Immature natural killer cell (primary cell): Measurements from ENCODE around the gene MC2R. TPM values are rescaled to one million over a fixed set of nuclear protein-coding genes. Genes with fewer than 3 reads are reported as not detected.
"Not testable (repeated sequence)": the region's sequence is repeated elsewhere in the genome, so short reads cannot be mapped to it uniquely, and the experiment has no call there.

Source experiments
- DNase-seq, 3 donors: peaks; one replicate each; pipeline ENCODE4 v3.0.0; 2022; ENCODE audit warnings: mixed read lengths in 1 of 3
- H3K27ac Mint-ChIP-seq, 6 donors: one replicate each; pipeline ENCODE4 v1.8.0; 2020; ENCODE audit warnings: mixed read lengths in 6 of 6, mild to moderate bottlenecking in 5 of 6, inconsistent platforms in 4 of 6, moderate library complexity in 3 of 6
- H3K27me3 Mint-ChIP-seq, 3 donors: one replicate each; pipeline ENCODE4 v1.8.0; 2020 to 2021; ENCODE audit warnings: low read depth in 3 of 3, mild to moderate bottlenecking in 3 of 3, mixed read lengths in 3 of 3, moderate library complexity in 3 of 3, inconsistent platforms in 1 of 3
- H3K36me3 Mint-ChIP-seq, 3 donors: one replicate each; pipeline ENCODE4 v1.8.0; 2020; ENCODE audit warnings: mixed read lengths in 3 of 3, inconsistent platforms in 2 of 3, mild to moderate bottlenecking in 2 of 3
- H3K4me1 Mint-ChIP-seq, 2 donors: one replicate each; pipeline ENCODE4 v1.8.0; 2020; ENCODE audit warnings: inconsistent platforms in 2 of 2, mild to moderate bottlenecking in 2 of 2, mixed read lengths in 2 of 2, moderate library complexity in 1 of 2
- H3K4me3 Mint-ChIP-seq, 5 donors: one replicate each; pipeline ENCODE4 v1.8.0; 2020; ENCODE audit warnings: mild to moderate bottlenecking in 5 of 5, mixed read lengths in 5 of 5, inconsistent platforms in 3 of 5, moderate library complexity in 3 of 5
- H3K9me3 Mint-ChIP-seq, 6 donors: one replicate each; pipeline ENCODE4 v1.8.0; 2020; ENCODE audit warnings: mild to moderate bottlenecking in 6 of 6, mixed read lengths in 6 of 6, inconsistent platforms in 4 of 6, moderate library complexity in 3 of 6
- polyA plus RNA-seq, 3 donors: library from polyadenylated mRNA; unstranded; fragments of 300-500 nt; fragmentation: Illumina TruSeq; gene quantifications; one replicate each; pipeline ENCODE4 v1.2.3, GENCODE V29; 2021

Gene MC2R
- polyA plus RNA-seq, 3 donors from 2014 or later, result not detected

DNA sequence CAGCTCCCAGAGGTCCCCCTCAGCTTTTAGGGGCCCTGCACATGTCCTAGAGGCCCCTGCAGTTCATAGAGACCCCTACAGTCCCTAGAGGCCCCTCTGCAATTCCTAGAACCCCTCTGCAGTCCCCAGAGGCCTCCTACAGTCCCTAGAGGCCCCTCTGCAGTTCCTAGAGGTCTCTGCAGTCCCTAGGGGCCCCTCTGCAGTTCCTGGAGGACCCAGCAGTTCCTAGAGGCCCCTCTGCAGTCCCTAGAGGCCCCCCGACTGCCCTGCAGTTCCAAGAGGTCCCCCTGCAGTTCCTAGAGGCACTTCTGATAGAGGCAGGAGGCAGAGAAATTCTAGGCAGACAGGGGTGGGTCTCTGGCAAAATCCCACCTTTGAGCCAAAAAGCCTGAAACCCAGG lies 35.4 kb downstream of the MC2R start:
- Mint-ChIP-seq H3K4me3 (no peak overlapping the region), H3K4me1 (no peaks in the 10 kb centered on the region), H3K9me3 (no peaks in the 10 kb centered on the region), H3K27me3 (peaks cover 0 to 2% (median 0%) of the 10 kb centered on the region in 3 donors), H3K27ac (no peak overlapping the region), H3K36me3 (no peaks in the 10 kb centered on the region)
- no peak for DNase-seq

DNA sequence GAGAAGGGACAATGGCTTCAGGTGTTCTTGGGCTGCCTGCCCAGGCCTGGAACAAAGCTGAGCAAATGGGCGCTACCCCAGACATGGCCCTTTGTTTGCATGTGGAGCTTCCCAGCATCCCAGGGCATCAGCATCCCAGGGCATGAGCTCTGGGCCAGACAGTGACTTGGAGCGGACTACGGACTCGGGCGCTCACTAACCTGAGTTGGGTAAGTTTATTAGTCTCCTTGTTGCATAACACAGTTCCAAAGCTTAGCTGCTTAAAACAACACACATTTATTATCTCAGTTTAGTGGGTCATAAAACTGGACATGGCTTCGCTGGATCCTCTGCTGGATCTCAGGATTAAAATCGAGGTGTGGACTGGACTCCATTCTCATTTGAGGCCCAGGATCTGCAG lies 35.8 kb downstream of the MC2R start:
- no peak for DNase-seq
- Mint-ChIP-seq H3K9me3 (no peaks in the 10 kb centered on the region), H3K4me1 (no peaks in the 10 kb centered on the region), H3K27me3 (peaks cover 0 to 2% (median 0%) of the 10 kb centered on the region in 3 donors), H3K36me3 (no peaks in the 10 kb centered on the region), H3K4me3 (no peak overlapping the region), H3K27ac (no peak overlapping the region)

DNA sequence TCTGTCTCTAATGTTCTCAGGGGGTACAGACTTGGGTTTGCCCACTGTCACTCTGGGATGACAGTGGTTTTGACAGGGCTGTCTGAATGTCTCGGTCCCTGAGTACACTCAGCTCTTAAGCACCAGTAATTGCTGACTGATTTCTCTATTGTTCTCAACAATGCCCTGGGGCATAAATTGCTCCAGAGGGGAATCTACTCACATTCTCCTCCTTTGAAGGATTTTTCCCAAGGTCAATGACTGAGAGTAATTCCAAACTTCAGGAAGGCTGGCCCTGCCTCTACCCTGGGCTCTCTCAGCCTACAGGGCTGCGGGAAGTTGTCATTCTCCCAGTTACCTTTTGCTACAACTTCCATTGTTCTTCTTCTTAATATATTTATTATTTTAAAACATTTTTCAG lies 36.5 kb downstream of the MC2R start:
- Mint-ChIP-seq H3K27ac (no peak overlapping the region), H3K4me3 (no peak overlapping the region), H3K27me3 (peaks cover 0 to 2% (median 0%) of the 10 kb centered on the region in 3 donors), H3K9me3 (no peaks in the 10 kb centered on the region), H3K36me3 (no peaks in the 10 kb centered on the region), H3K4me1 (no peaks in the 10 kb centered on the region)
- DNase-seq, result no peak

- H3K27me3 Mint-ChIP-seq, result peaks cover 0 to 2% (median 0%) of the 10 kb centered on the region in 3 donors
- H3K9me3 Mint-ChIP-seq, result no peaks in the 10 kb centered on the region
- H3K27ac Mint-ChIP-seq, result no peak overlapping the region
- no peaks in the 10 kb centered on the region for H3K4me1 Mint-ChIP-seq
- H3K36me3 Mint-ChIP-seq, result no peaks in the 10 kb centered on the region
- no peak overlapping the region for H3K4me3 Mint-ChIP-seq
- no peak for DNase-seq
Observed at GRCh38 chr18:13877157-13877556, 38.2 kb downstream of the MC2R start.

DNA sequence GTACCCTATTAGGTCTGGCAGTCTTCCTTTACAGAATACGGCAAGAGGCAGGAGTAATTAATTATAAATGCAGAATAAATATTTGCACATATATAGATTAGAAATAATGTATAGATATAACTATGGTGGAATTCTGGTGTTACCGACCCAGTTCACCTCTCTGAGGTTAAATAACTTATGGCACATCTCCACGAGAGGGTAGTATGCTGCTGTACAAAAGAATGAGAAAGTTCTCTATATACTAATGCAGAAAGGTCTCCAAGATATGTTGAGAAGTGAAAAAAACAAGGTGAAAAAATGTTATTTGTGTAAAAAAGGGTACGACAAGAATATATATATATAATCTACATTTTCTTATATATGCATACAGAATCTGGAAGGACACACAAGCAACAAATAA lies 40.8 kb downstream of the MC2R start:
- no peak for DNase-seq
- no peaks in the 10 kb centered on the region for H3K4me1 Mint-ChIP-seq
- no peaks in the 10 kb centered on the region for H3K36me3 Mint-ChIP-seq
- no peak overlapping the region for H3K27ac Mint-ChIP-seq
- peaks cover 0 to 2% (median 0%) of the 10 kb centered on the region in 6 donors for H3K9me3 Mint-ChIP-seq
- peaks cover 0 to 3% (median 1%) of the 10 kb centered on the region in 3 donors for H3K27me3 Mint-ChIP-seq
- no peak overlapping the region for H3K4me3 Mint-ChIP-seq

- Mint-ChIP-seq H3K4me3 (no peak overlapping the region), H3K9me3 (peaks cover 0 to 2% (median 0%) of the 10 kb centered on the region in 6 donors), H3K27ac (no peak overlapping the region), H3K4me1 (no peaks in the 10 kb centered on the region), H3K36me3 (no peaks in the 10 kb centered on the region), H3K27me3 (peaks cover 0 to 7% (median 3%) of the 10 kb centered on the region in 3 donors)
- DNase-seq, result no peak
Observed at GRCh38 chr18:13872932-13873331, 42.4 kb downstream of the MC2R start.

- H3K4me1 Mint-ChIP-seq, result no peaks in the 10 kb centered on the region
- peaks cover 0 to 11% (median 3%) of the 10 kb centered on the region in 3 donors for H3K27me3 Mint-ChIP-seq
- H3K36me3 Mint-ChIP-seq, result no peaks in the 10 kb centered on the region
- no peak overlapping the region for H3K4me3 Mint-ChIP-seq
- H3K27ac Mint-ChIP-seq, result no peak overlapping the region
- H3K9me3 Mint-ChIP-seq, result peaks cover 0 to 2% (median 0%) of the 10 kb centered on the region in 6 donors
- DNase-seq, result no peak
Observed at GRCh38 chr18:13872373-13872772, 43.0 kb downstream of the MC2R start.

DNA sequence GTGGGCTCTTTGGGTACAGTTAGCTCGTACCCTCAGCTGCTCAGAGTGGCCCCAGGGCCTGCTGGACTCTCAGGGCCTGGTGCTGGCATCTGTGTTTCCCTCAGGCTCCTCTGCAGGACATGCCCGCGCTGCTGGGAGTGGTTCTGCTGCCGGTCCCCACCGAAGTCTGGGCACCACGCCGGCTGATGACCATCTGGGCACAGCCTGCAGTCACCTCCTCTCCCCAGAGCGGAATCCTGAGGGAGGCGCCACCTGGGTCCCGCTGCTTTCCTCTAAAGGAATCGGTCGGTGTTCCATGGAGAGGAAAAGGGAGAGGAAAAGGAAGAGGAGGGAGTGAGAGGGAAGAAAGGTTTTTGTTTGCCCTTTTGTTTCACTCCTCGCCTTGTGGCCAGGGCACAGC lies 43.6 kb downstream of the MC2R start:
- H3K36me3 Mint-ChIP-seq, result no peaks in the 10 kb centered on the region
- H3K27me3 Mint-ChIP-seq, result peaks cover 0 to 11% (median 5%) of the 10 kb centered on the region in 3 donors
- DNase-seq, result no peak
- no peak overlapping the region for H3K4me3 Mint-ChIP-seq
- peaks cover 0 to 4% (median 0%) of the 10 kb centered on the region in 6 donors for H3K9me3 Mint-ChIP-seq
- H3K4me1 Mint-ChIP-seq, result no peaks in the 10 kb centered on the region
- no peak overlapping the region for H3K27ac Mint-ChIP-seq

GRCh38 chr18:13868501-13869271 lies 46.6 kb downstream of the MC2R start:
- Mint-ChIP-seq H3K4me1 (no peaks in the 10 kb centered on the region), H3K9me3 (peaks cover 0 to 4% (median 0%) of the 10 kb centered on the region in 6 donors), H3K36me3 (no peaks in the 10 kb centered on the region), H3K27me3 (peaks cover 0 to 11% (median 9%) of the 10 kb centered on the region in 3 donors), H3K4me3 (no peak overlapping the region), H3K27ac (no peak overlapping the region)
- DNase-seq, result no peak

- H3K4me1 Mint-ChIP-seq, H3K36me3 Mint-ChIP-seq, H3K9me3 Mint-ChIP-seq, DNase-seq, H3K27ac Mint-ChIP-seq, H3K4me3 Mint-ChIP-seq: not testable (repeated sequence)
- peaks cover 4 to 11% (median 9%) of the 10 kb centered on the region in 3 donors for H3K27me3 Mint-ChIP-seq
Observed at GRCh38 chr18:13862898-13863297, 52.4 kb downstream of the MC2R start.

- Mint-ChIP-seq H3K36me3 (no peaks in the 10 kb centered on the region), H3K27ac (no peak overlapping the region), H3K4me1 (no peaks in the 10 kb centered on the region), H3K9me3 (peaks cover 0 to 21% (median 11%) of the 10 kb centered on the region in 6 donors), H3K4me3 (no peak overlapping the region), H3K27me3 (peaks cover 1 to 6% (median 3%) of the 10 kb centered on the region in 3 donors)
- no peak for DNase-seq
Observed at GRCh38 chr18:13849791-13850190, 65.5 kb downstream of the MC2R start.

- H3K9me3 Mint-ChIP-seq, result peaks cover 0 to 7% (median 0%) of the 10 kb centered on the region in 6 donors
- H3K27me3 Mint-ChIP-seq, result peaks cover 2 to 15% (median 5%) of the 10 kb centered on the region in 3 donors
- no peaks in the 10 kb centered on the region for H3K4me1 Mint-ChIP-seq
- no peaks in the 10 kb centered on the region for H3K36me3 Mint-ChIP-seq
- no peak overlapping the region for H3K4me3 Mint-ChIP-seq
- no peak for DNase-seq
- H3K27ac Mint-ChIP-seq, result no peak overlapping the region
Observed at GRCh38 chr18:13836559-13836958, 78.8 kb downstream of the MC2R start.

- Mint-ChIP-seq H3K4me3 (no peak overlapping the region), H3K4me1 (no peaks in the 10 kb centered on the region), H3K27me3 (peaks cover 2 to 16% (median 5%) of the 10 kb centered on the region in 3 donors), H3K27ac (no peak overlapping the region), H3K9me3 (peaks cover 0 to 8% (median 0%) of the 10 kb centered on the region in 6 donors), H3K36me3 (no peaks in the 10 kb centered on the region)
- no peak for DNase-seq
Observed at GRCh38 chr18:13835202-13835601, 80.1 kb downstream of the MC2R start.

DNA sequence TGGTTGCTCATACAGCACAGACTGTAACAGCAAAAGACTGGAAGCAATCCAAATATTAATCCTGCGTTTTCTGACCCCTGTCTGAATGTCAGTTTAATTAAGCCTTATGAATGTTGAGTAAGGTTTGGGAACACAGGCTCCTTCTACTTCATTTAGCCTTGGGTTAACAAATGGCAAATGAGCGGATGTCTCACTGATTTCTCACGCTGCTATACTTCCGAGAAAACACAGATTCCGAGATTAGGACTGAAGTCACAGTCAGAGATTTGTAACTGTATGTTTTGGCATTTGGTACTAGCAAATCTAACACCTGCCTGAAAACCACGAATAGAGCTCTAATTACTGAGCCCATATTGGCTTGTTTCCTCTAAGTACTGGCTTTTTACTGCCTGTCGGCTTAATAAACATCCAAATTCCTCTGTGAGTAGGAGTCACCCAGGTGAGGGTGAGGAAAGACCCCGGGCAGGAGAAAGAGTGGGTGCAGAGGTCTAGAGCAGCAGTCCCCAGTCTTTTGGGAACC lies 80.8 kb downstream of the MC2R start:
- Mint-ChIP-seq H3K36me3 (no peaks in the 10 kb centered on the region), H3K9me3 (peaks cover 0 to 8% (median 0%) of the 10 kb centered on the region in 6 donors), H3K4me1 (no peaks in the 10 kb centered on the region), H3K27ac (no peak overlapping the region), H3K4me3 (no peak overlapping the region), H3K27me3 (peaks cover 4 to 16% (median 5%) of the 10 kb centered on the region in 3 donors)
- DNase-seq, result no peak
